Activated CD4-positive, alpha-beta memory T cell treated with anti-CD3 and anti-CD28 coated beads, Interleukin-2, amount 10 ng/mL, durations not matched to agents 7 days and 5 days (primary cell): ENCODE data around the gene TRAF3IP3. TPM values are rescaled to one million over a fixed set of nuclear protein-coding genes. Genes with fewer than 3 reads are reported as not detected.

Experiments
- CTCF ChIA-PET: fragments of 350-600 bp; sonication (Branson Sonifier 250); formaldehyde crosslinking; loops from one replicate; lab custom pipeline; 2021; ENCODE audit warnings: antibody characterized with exemption, inconsistent platforms; lab: Charles Lee
- POLR2A ChIA-PET: fragments of 350-600 bp; sonication (Branson Sonifier 250); formaldehyde crosslinking; loops from one replicate; lab custom pipeline; 2021; ENCODE audit warnings: antibody characterized with exemption; lab: Charles Lee
- DNase-seq: peaks from one replicate; pipeline ENCODE4 v3.0.0-alpha.2; 2020
- H3K27ac Mint-ChIP-seq: one replicate; pipeline ENCODE4 v1.8.0; 2021; ENCODE audit warnings: mild to moderate bottlenecking, mixed read lengths
- H3K27me3 Mint-ChIP-seq: one replicate; pipeline ENCODE4 v1.8.0; 2021; ENCODE audit warnings: mixed read lengths
- H3K36me3 Mint-ChIP-seq: one replicate; pipeline ENCODE4 v1.8.0; 2021; ENCODE audit warnings: low read depth, mixed read lengths
- H3K4me1 Mint-ChIP-seq: one replicate; pipeline ENCODE4 v1.8.0; 2021; ENCODE audit warnings: mixed read lengths
- H3K4me3 Mint-ChIP-seq: one replicate; pipeline ENCODE4 v1.8.0; 2021; ENCODE audit warnings: mild to moderate bottlenecking, mixed read lengths
- H3K9me3 Mint-ChIP-seq: one replicate; pipeline ENCODE4 v1.8.0; 2021; ENCODE audit warnings: mixed read lengths
- total RNA-seq, 2 experiments: library from RNA; stranded (reverse); gene quantifications; one replicate each; pipeline ENCODE4 v1.2.3, GENCODE V29; 2021

Gene TRAF3IP3
- total RNA-seq, 2 experiments from 2014 or later = 421 to 422 TPM

DNA sequence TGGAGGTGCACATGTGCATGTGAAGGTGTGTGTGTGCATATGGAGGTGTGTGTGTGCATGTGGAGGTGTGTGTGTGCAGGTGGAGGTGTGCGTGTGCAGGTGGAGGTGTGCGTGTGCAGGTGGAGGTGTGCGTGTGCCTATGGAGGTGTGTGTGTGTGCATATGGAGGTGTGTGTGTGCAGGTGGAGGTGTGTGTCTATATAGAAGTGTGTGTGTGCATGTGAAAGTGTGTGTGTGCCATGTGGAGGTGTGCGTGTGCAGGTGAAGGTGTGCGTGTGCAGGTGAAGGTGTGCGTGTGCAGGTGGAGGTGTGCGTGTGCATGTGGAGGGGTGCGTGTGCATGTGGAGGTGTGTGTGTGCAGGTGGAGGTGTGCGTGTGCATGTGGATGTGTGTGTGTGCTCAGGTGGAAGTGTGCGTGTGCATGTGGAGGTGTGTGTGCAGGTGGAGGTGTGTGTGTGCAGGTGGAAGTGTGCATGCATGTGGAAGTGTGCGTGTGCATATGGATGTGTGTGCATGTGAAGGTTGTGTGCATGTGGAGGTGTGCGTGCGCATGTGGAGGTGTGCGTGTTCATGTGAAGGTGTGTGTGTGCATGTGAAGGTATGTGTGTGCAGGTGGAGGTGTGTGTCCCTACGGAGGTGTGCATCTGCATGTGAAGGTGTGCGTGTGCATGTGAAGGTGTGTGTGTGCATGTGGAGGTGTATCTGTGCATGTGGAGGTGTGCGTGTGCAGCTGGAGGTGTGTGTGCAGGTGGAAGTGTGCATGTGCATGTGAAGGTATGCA is 15.0 kb downstream of the TRAF3IP3 start:
- no peak for DNase-seq
- H3K27ac Mint-ChIP-seq = no peak overlapping the region
- no peak overlapping the region for H3K4me3 Mint-ChIP-seq
- ChIA-PET CTCF (interaction anchor here (1.2 to 5.8 kb wide), 5 partner anchors 13 to 201 kb away, joined by 3 to 115 read pairs (median 25); partner anchors contain the start of genes C1orf74 and TRAF3IP3), POLR2A (interaction anchor here (1.6 to 20.7 kb wide), 5 partner anchors 11 to 1488 kb away, joined by 4 to 799 read pairs (median 8); partner anchors contain the start of genes C1orf74 and TRAF3IP3)
- no peaks in the 10 kb centered on the region for H3K27me3 Mint-ChIP-seq
- no peaks in the 10 kb centered on the region for H3K9me3 Mint-ChIP-seq
- H3K36me3 Mint-ChIP-seq = no peaks in the 10 kb centered on the region
- H3K4me1 Mint-ChIP-seq = peaks cover 40% of the 10 kb centered on the region

GRCh38 chr1:209772126-209772525 is 16.3 kb downstream of the TRAF3IP3 start:
- Mint-ChIP-seq H3K27me3 (no peaks in the 10 kb centered on the region), H3K27ac (no peak overlapping the region), H3K4me1 (peaks cover 33% of the 10 kb centered on the region), H3K9me3 (no peaks in the 10 kb centered on the region), H3K36me3 (peaks cover 2% of the 10 kb centered on the region), H3K4me3 (no peak overlapping the region)
- DNase-seq = no peak
- ChIA-PET CTCF (interaction anchor here (1.0 to 3.1 kb wide), 3 partner anchors 17 to 51 kb away, joined by 4 to 9 read pairs (median 5); partner anchors contain the start of gene TRAF3IP3), POLR2A (interaction anchor here (0.6 to 20.7 kb wide), 5 partner anchors 9 to 86 kb away, joined by 3 to 799 read pairs (median 7); partner anchors contain the start of genes C1orf74 and TRAF3IP3)

- CTCF ChIA-PET = interaction anchor here (1.1 to 3.1 kb wide), 2 partner anchors 9 to 26 kb away, joined by 4 to 9 read pairs; no protein-coding TSS in a partner anchor
- DNase-seq = no peak
- Mint-ChIP-seq H3K27me3 (no peaks in the 10 kb centered on the region), H3K27ac (peak overlapping the region; percentile 57), H3K4me1 (peaks cover 33% of the 10 kb centered on the region), H3K9me3 (no peaks in the 10 kb centered on the region), H3K4me3 (no peak overlapping the region), H3K36me3 (peaks cover 27% of the 10 kb centered on the region)
- POLR2A ChIA-PET = interaction anchor here (0.9 to 20.7 kb wide), 6 partner anchors 7 to 122 kb away, joined by 3 to 799 read pairs (median 54); partner anchors contain the start of genes C1orf74, G0S2 and TRAF3IP3
These were observed 18.7 kb downstream of the TRAF3IP3 start for GRCh38 chr1:209774592-209774991.

DNA sequence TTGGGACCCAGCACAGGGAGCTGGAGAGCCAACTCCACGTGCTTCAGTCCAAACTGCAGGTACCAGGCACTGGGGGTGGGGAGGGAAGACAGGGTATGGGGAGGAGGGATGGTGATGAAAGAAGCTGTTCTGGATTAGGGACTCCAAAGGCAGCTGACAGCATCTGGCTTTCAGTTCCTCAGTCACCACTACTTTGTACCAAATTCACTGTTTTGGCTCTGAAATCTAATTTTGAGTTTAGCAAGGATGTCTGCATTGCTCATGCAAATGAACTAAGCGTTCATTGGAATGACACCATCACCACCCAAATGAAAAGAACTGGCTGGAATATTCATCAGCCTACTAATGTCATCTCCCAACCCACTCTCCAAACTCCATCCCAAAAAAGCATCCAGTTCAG is 19.8 kb downstream of the TRAF3IP3 start:
- peak overlapping the region; percentile 6 for H3K27ac Mint-ChIP-seq
- no peak for DNase-seq
- no peak overlapping the region for H3K4me3 Mint-ChIP-seq
- H3K27me3 Mint-ChIP-seq = no peaks in the 10 kb centered on the region
- peaks cover 39% of the 10 kb centered on the region for H3K4me1 Mint-ChIP-seq
- H3K9me3 Mint-ChIP-seq = no peaks in the 10 kb centered on the region
- ChIA-PET CTCF (interaction anchor here (1.2 kb wide), 1 partner anchor 27 kb away, joined by 4 read pairs; no protein-coding TSS in a partner anchor), POLR2A (interaction anchor here (0.9 to 20.7 kb wide), 6 partner anchors 8 to 123 kb away, joined by 3 to 799 read pairs (median 54); partner anchors contain the start of genes C1orf74, G0S2 and TRAF3IP3)
- H3K36me3 Mint-ChIP-seq = peaks cover 37% of the 10 kb centered on the region

DNA sequence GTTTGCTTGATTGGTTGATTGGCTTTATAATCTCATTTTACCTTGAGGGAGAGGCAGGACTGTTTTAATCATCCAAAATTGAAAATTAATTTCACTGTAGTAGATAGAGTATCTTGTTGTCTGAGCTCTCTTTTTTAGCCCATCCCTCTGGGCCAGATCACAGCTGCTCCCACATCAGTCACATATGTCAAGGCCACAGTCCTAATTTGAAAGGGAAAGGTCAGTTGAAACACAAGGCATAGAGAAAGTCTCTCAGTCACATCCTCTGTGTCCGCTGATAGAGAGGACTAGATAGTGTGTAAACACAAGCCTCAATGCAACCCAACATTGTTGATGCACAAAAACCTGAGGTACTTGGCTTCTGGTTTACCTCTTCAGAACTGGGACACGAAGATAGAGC is 21.7 kb downstream of the TRAF3IP3 start:
- H3K27me3 Mint-ChIP-seq = no peaks in the 10 kb centered on the region
- no peak for DNase-seq
- H3K27ac Mint-ChIP-seq = peak overlapping the region; percentile 44
- peaks cover 43% of the 10 kb centered on the region for H3K4me1 Mint-ChIP-seq
- POLR2A ChIA-PET = interaction anchor here (15.4 to 20.7 kb wide), 2 partner anchors 10 to 23 kb away, joined by 218 to 799 read pairs; partner anchors contain the start of gene TRAF3IP3
- no peak overlapping the region for H3K4me3 Mint-ChIP-seq
- H3K9me3 Mint-ChIP-seq = no peaks in the 10 kb centered on the region
- CTCF ChIA-PET = interaction anchor here (0.8 to 2.1 kb wide), 2 partner anchors 9 to 167 kb away, joined by 3 to 13 read pairs; no protein-coding TSS in a partner anchor
- peaks cover 52% of the 10 kb centered on the region for H3K36me3 Mint-ChIP-seq

- DNase-seq = no peak
- peaks cover 56% of the 10 kb centered on the region for H3K36me3 Mint-ChIP-seq
- ChIA-PET CTCF (interaction anchor here (2.1 kb wide), 1 partner anchor 10 kb away, joined by 13 read pairs; no protein-coding TSS in a partner anchor), POLR2A (interaction anchor here (15.4 to 20.7 kb wide), 2 partner anchors 11 to 23 kb away, joined by 218 to 799 read pairs; partner anchors contain the start of gene TRAF3IP3)
- no peaks in the 10 kb centered on the region for H3K27me3 Mint-ChIP-seq
- H3K27ac Mint-ChIP-seq = no peak overlapping the region
- peaks cover 47% of the 10 kb centered on the region for H3K4me1 Mint-ChIP-seq
- H3K9me3 Mint-ChIP-seq = no peaks in the 10 kb centered on the region
- H3K4me3 Mint-ChIP-seq = no peak overlapping the region
These were observed 22.2 kb downstream of the TRAF3IP3 start for GRCh38 chr1:209778102-209778501.

DNA sequence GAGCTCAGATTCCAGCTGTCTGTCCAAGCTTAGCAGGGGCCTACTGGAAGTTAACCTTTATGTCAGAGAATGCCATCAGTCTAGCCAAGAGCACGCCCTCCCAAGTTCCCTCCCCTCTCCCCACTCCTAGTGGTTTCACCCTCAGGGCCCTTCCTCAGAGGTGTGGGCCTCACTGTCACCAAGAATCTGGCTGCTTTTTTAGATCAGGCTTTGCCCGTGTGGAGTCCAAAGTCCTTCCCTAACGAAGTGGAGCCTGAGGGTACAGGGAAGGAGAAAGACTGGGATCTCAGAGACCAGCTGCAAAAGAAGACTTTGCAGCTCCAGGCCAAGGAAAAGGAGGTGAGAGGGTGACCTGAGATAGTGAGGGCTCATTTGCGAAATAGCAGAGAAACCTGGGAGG is 24.4 kb downstream of the TRAF3IP3 start:
- POLR2A ChIA-PET = interaction anchor here (1.3 to 20.7 kb wide), 3 partner anchors 13 to 594 kb away, joined by 3 to 799 read pairs (median 218); partner anchors contain the start of gene TRAF3IP3
- Mint-ChIP-seq H3K27me3 (no peaks in the 10 kb centered on the region), H3K4me3 (no peak overlapping the region), H3K27ac (peak overlapping the region; percentile 53), H3K36me3 (peaks cover 71% of the 10 kb centered on the region), H3K4me1 (peaks cover 53% of the 10 kb centered on the region), H3K9me3 (no peaks in the 10 kb centered on the region)
- no peak for DNase-seq
- CTCF ChIA-PET = no interaction called here

DNA sequence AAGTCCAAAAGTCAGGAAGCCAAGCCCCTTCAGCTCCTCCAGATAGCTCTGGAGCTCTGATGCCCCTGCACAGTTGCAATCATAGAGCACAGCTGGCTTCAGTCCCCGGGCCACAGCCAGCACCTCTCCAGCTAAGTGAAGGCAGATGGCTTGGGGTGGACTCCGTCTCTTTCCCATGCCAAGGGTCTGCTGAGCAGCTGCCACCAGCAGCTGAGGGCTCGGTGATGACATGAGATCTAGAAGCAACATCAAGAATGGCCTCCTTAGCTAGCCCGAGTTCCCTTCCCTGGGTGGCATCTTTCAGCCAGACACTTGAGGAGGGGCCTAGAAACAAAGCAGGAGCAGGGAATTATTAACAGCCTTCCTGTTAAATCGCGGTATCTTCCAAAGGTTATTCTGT is 27.5 kb downstream of the TRAF3IP3 start:
- CTCF ChIA-PET = interaction anchor here (1.0 to 2.6 kb wide), 4 partner anchors 9 to 44 kb away, joined by 4 to 25 read pairs (median 13); partner anchors contain the start of gene UTP25
- Mint-ChIP-seq H3K9me3 (no peaks in the 10 kb centered on the region), H3K4me1 (peaks cover 51% of the 10 kb centered on the region), H3K27ac (peak overlapping the region; percentile 91), H3K36me3 (peaks cover 62% of the 10 kb centered on the region), H3K4me3 (peak overlapping the region; percentile 90), H3K27me3 (no peaks in the 10 kb centered on the region)
- POLR2A ChIA-PET = interaction anchor here (1.1 to 15.4 kb wide), 9 partner anchors 9 to 45 kb away, joined by 3 to 218 read pairs (median 8); partner anchors contain the start of genes TRAF3IP3 and UTP25
- no peak for DNase-seq

GRCh38 chr1:209784265-209785169 is 28.7 kb downstream of the TRAF3IP3 start, which contains the start of gene C1orf74:
TSS of gene C1orf74 (minus strand) at chr1:209784559. CDS start at chr1:209783634, 925 bp downstream.
- ChIA-PET POLR2A (interaction anchor here (0.6 to 15.4 kb wide), 10 partner anchors 10 to 44 kb away, joined by 3 to 218 read pairs (median 8); partner anchors contain the start of genes TRAF3IP3 and UTP25), CTCF (interaction anchor here (0.6 to 2.6 kb wide), 6 partner anchors 11 to 589 kb away, joined by 3 to 25 read pairs (median 6); partner anchors contain the start of gene UTP25)
- H3K9me3 Mint-ChIP-seq = no peaks in the 10 kb centered on the region
- H3K27ac Mint-ChIP-seq = peak within 1 kb of the TSS; percentile 91
- H3K4me3 Mint-ChIP-seq = peak within 1 kb of the TSS; percentile 90
- no peaks in the 10 kb centered on the region for H3K27me3 Mint-ChIP-seq
- H3K36me3 Mint-ChIP-seq = peaks cover 51% of the 10 kb centered on the region
- peak; percentile 99 for DNase-seq
- H3K4me1 Mint-ChIP-seq = peaks cover 61% of the 10 kb centered on the region

DNA sequence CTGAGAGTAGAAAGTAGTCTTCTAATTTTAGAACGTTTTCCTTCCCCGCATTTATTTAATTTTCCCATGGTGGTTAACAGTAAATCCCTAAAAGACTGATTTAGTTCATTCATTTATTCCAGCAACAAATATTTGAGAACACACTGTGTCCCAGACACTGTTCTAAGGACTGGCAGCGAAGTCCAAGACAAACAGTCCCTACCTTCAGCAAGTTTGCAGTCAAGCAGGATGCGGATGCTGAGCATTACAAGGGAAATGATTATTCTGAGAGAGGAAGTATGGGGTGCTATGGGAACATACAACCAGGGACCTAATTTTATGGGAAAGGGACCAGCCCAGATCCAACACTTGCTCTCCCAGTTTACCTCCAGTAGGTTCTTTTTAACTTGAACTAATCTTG is 29.7 kb downstream of the TRAF3IP3 start:
- no peak overlapping the region for H3K27ac Mint-ChIP-seq
- H3K4me1 Mint-ChIP-seq = peaks cover 62% of the 10 kb centered on the region
- CTCF ChIA-PET = interaction anchor here (2.6 to 3.4 kb wide), 2 partner anchors 16 to 41 kb away, joined by 19 to 25 read pairs; partner anchors contain the start of gene UTP25
- no peak overlapping the region for H3K4me3 Mint-ChIP-seq
- no peaks in the 10 kb centered on the region for H3K9me3 Mint-ChIP-seq
- peaks cover 40% of the 10 kb centered on the region for H3K36me3 Mint-ChIP-seq
- no peak for DNase-seq
- POLR2A ChIA-PET = interaction anchor here (3.3 to 15.4 kb wide), 4 partner anchors 11 to 30 kb away, joined by 19 to 218 read pairs (median 68); partner anchors contain the start of gene TRAF3IP3
- no peaks in the 10 kb centered on the region for H3K27me3 Mint-ChIP-seq

DNA sequence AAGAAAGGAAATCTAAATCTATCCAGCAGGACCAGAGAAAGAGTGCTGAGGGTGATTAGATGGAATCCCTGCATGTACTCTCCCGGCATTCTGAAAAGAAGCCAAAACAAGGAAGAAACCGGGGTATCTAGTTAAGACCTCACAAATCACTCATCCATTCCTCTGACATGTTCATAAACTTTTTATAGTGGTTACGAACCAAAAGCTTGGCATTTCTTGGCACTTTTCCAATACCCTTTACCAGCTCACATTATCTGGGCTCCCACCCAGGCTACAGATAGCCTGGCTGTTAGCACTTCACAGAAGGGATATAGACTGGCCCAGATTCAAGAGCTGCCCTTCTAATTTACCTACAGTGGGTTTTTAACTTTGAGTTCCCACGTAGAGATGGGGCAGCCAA is 30.3 kb downstream of the TRAF3IP3 start:
- no peak overlapping the region for H3K27ac Mint-ChIP-seq
- no peak for DNase-seq
- H3K36me3 Mint-ChIP-seq = peaks cover 38% of the 10 kb centered on the region
- no peaks in the 10 kb centered on the region for H3K9me3 Mint-ChIP-seq
- ChIA-PET POLR2A (interaction anchor here (0.7 to 15.4 kb wide), 4 partner anchors 12 to 30 kb away, joined by 4 to 218 read pairs (median 62); partner anchors contain the start of gene TRAF3IP3), CTCF (interaction anchor here (2.8 to 3.4 kb wide), 2 partner anchors 37 to 40 kb away, joined by 15 to 19 read pairs; partner anchors contain the start of gene UTP25)
- H3K4me3 Mint-ChIP-seq = no peak overlapping the region
- H3K27me3 Mint-ChIP-seq = no peaks in the 10 kb centered on the region
- H3K4me1 Mint-ChIP-seq = peaks cover 64% of the 10 kb centered on the region
